GM19240 (cell line): ENCODE measurements around the gene FAM210B.
"Not testable (repeated sequence)": the region's sequence is repeated elsewhere in the genome, so short reads cannot be mapped to it uniquely, and the experiment has no call there.

Source experiments
- DNase-seq: peaks from one replicate; pipeline ENCODE4 v3.0.0; 2011; ENCODE audit warnings: low spot score; ENCODE audit not compliant: insufficient read length

FAM210B gene

GRCh38 chr20:56360133-56360907 lies 1.5 kb downstream of the FAM210B start:
- no peak for DNase-seq

GRCh38 chr20:56360908-56361205 lies 2.1 kb downstream of the FAM210B start:
- no peak for DNase-seq

- DNase-seq = no peak
Measured at GRCh38 chr20:56361900-56362299, 3.1 kb downstream of the FAM210B start.

- no peak for DNase-seq
Measured at GRCh38 chr20:56362833-56363413, 4.1 kb downstream of the FAM210B start.

GRCh38 chr20:56363491-56363890 lies 4.7 kb downstream of the FAM210B start:
- DNase-seq = no peak

- DNase-seq = no peak
Measured at GRCh38 chr20:56368351-56369134, 9.8 kb downstream of the FAM210B start.

GRCh38 chr20:56369179-56369578 lies 10.4 kb downstream of the FAM210B start:
- DNase-seq = no peak

GRCh38 chr20:56371977-56372376 lies 13.2 kb downstream of the FAM210B start:
- DNase-seq = no peak

GRCh38 chr20:56372850-56373249 lies 14.1 kb downstream of the FAM210B start:
- DNase-seq = no peak

- no peak for DNase-seq
Measured at GRCh38 chr20:56373942-56374341, 15.2 kb downstream of the FAM210B start.

GRCh38 chr20:56376331-56376730 lies 17.6 kb downstream of the FAM210B start:
- DNase-seq = no peak

- DNase-seq = no peak
Measured at GRCh38 chr20:56378386-56378785, 19.6 kb downstream of the FAM210B start.

- no peak for DNase-seq
Measured at GRCh38 chr20:56380375-56380774, 21.6 kb downstream of the FAM210B start.

- DNase-seq = no peak
Measured at GRCh38 chr20:56381501-56381900, 22.7 kb downstream of the FAM210B start.

GRCh38 chr20:56382696-56383095 lies 23.9 kb downstream of the FAM210B start:
- no peak for DNase-seq

GRCh38 chr20:56383334-56383733 lies 24.6 kb downstream of the FAM210B start:
- no peak for DNase-seq

GRCh38 chr20:56385130-56385529 lies 26.4 kb downstream of the FAM210B start:
- DNase-seq = no peak

- no peak for DNase-seq
Measured at GRCh38 chr20:56386219-56386618, 27.4 kb downstream of the FAM210B start.

GRCh38 chr20:56388882-56389281 lies 30.1 kb downstream of the FAM210B start:
- no peak for DNase-seq

- DNase-seq = no peak
Measured at GRCh38 chr20:56389807-56390206, 31.0 kb downstream of the FAM210B start.

GRCh38 chr20:56390396-56390795 lies 31.6 kb downstream of the FAM210B start:
- not testable (repeated sequence) for DNase-seq

GRCh38 chr20:56391037-56391436 lies 32.3 kb downstream of the FAM210B start:
- DNase-seq = no peak
